ENCODE measurements around the gene NAPG.
"Not testable (repeated sequence)": the region's sequence is repeated elsewhere in the genome, so short reads cannot be mapped to it uniquely, and the experiment has no call there.

Gene NAPG

GRCh38 chr18:10600701-10601100 is 74.9 kb downstream of the NAPG start:
- H3K79me2 ChIP-seq (ENCODE audit: insufficient read depth, low read length); DNase-seq; ATAC-seq (ENCODE audit: insufficient read depth, low read depth); H3K27ac ChIP-seq (ENCODE audit: low read length); H3K36me3 ChIP-seq (ENCODE audit: insufficient read depth, low read length); H3K4me3 ChIP-seq (ENCODE audit: low read depth in 1 of 2, low read length in 2 of 2); H3K4me1 ChIP-seq (ENCODE audit: insufficient read depth, low read length); H3K4me2 ChIP-seq (ENCODE audit: insufficient read depth, low read length); H3K9ac ChIP-seq (ENCODE audit: low read depth, low read length); H2AFZ ChIP-seq (ENCODE audit: low read depth, low read length); H4K20me1 ChIP-seq (ENCODE audit: insufficient read depth, low read length); H3K27me3 ChIP-seq (ENCODE audit: insufficient read depth, low read length, poor library complexity); H3K9me3 ChIP-seq (ENCODE audit: insufficient read depth, low read length, severe bottlenecking): not testable (repeated sequence)

Measured in DND-41 (cell line).